Type B pancreatic cell (in vitro differentiated cells): Measurements from ENCODE around the gene ADRA2B. TPM values are rescaled to one million over a fixed set of nuclear protein-coding genes. Genes with fewer than 3 reads are reported as not detected.

ENCODE experiments used
- DNase-seq: peaks from one replicate; pipeline ENCODE4 v3.0.0; 2021; ENCODE audit warnings: mixed read lengths; ENCODE audit not compliant: unreplicated experiment; ENCODE audit errors: extremely low spot score
- H3K27ac Mint-ChIP-seq: 2 replicates; pipeline ENCODE4 v1.8.0; 2021; ENCODE audit warnings: mild to moderate bottlenecking, mixed read lengths
- H3K27me3 Mint-ChIP-seq: 2 replicates; pipeline ENCODE4 v1.8.0; 2021; ENCODE audit warnings: mixed read lengths
- H3K36me3 Mint-ChIP-seq: 2 replicates; pipeline ENCODE4 v1.8.0; 2021; ENCODE audit warnings: mixed read lengths
- H3K4me1 Mint-ChIP-seq: one replicate; pipeline ENCODE4 v1.8.0; 2021; ENCODE audit warnings: mixed read lengths; ENCODE audit not compliant: unreplicated experiment
- H3K4me3 Mint-ChIP-seq: 2 replicates; pipeline ENCODE4 v1.8.0; 2021; ENCODE audit warnings: mild to moderate bottlenecking, mixed read lengths
- H3K9me3 Mint-ChIP-seq: 2 replicates; pipeline ENCODE4 v1.8.0; 2021; ENCODE audit warnings: mixed read lengths
- total RNA-seq: library from RNA; stranded (reverse); gene quantifications from 2 replicates; pipeline ENCODE4 v1.2.1, GENCODE V29; 2021; ENCODE audit warnings: low replicate concordance
- TF ChIP-seq, protein P1 (sequence below): fragments of 200-600 bp; sonication (generic); conservative IDR thresholded peaks from 2 replicates; pipeline ENCODE4 v1.5.0; 2021; ENCODE audit warnings: antibody characterized with exemption, mild to moderate bottlenecking

The ADRA2B gene
- total RNA-seq, 1 donor from 2014 or later, result 2.4 TPM

DNA sequence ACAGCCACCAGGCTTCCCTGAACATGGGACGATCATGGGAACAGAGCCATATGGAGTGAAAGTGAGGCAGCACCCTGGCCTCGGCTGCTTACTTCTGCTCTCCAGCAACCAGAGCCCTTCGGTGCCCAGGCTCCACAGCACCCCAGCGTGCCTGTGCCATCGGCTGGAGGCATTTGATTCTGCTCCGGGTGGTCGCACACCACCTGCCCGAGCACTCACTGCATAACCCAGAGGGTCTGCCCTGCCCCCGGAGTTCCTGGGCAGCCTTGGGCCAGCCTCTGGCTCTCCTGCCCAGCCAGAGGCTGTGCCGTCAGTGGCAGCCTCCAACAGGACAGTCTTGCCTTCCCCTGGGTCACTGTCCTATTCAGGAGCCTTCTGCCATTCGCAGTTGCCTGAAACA is 18.1 kb upstream of the ADRA2B start:
- H3K4me3 Mint-ChIP-seq, result no peak overlapping the region
- no peaks in the 10 kb centered on the region for H3K36me3 Mint-ChIP-seq
- H3K9me3 Mint-ChIP-seq, result no peaks in the 10 kb centered on the region
- no peak overlapping the region for H3K27ac Mint-ChIP-seq
- no peaks in the 10 kb centered on the region for H3K4me1 Mint-ChIP-seq
- TF ChIP-seq, protein P1, sequence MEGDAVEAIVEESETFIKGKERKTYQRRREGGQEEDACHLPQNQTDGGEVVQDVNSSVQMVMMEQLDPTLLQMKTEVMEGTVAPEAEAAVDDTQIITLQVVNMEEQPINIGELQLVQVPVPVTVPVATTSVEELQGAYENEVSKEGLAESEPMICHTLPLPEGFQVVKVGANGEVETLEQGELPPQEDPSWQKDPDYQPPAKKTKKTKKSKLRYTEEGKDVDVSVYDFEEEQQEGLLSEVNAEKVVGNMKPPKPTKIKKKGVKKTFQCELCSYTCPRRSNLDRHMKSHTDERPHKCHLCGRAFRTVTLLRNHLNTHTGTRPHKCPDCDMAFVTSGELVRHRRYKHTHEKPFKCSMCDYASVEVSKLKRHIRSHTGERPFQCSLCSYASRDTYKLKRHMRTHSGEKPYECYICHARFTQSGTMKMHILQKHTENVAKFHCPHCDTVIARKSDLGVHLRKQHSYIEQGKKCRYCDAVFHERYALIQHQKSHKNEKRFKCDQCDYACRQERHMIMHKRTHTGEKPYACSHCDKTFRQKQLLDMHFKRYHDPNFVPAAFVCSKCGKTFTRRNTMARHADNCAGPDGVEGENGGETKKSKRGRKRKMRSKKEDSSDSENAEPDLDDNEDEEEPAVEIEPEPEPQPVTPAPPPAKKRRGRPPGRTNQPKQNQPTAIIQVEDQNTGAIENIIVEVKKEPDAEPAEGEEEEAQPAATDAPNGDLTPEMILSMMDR, result no peak
- peaks cover 27% of the 10 kb centered on the region for H3K27me3 Mint-ChIP-seq
- DNase-seq, result no peak

GRCh38 chr2:96131813-96132745 is 15.7 kb upstream of the ADRA2B start:
- no peaks in the 10 kb centered on the region for H3K4me1 Mint-ChIP-seq
- no peak overlapping the region for H3K27ac Mint-ChIP-seq
- H3K9me3 Mint-ChIP-seq, result no peaks in the 10 kb centered on the region
- no peak for DNase-seq
- H3K27me3 Mint-ChIP-seq, result peaks cover 27% of the 10 kb centered on the region
- H3K4me3 Mint-ChIP-seq, result no peak overlapping the region
- H3K36me3 Mint-ChIP-seq, result no peaks in the 10 kb centered on the region
- TF ChIP-seq, protein P1, result no peak

GRCh38 chr2:96131152-96131812 is 14.9 kb upstream of the ADRA2B start:
- Mint-ChIP-seq H3K9me3 (no peaks in the 10 kb centered on the region), H3K4me1 (no peaks in the 10 kb centered on the region), H3K27ac (no peak overlapping the region)

GRCh38 chr2:96130483-96130882 is 14.1 kb upstream of the ADRA2B start:
- peaks cover 36% of the 10 kb centered on the region for H3K27me3 Mint-ChIP-seq
- no peaks in the 10 kb centered on the region for H3K4me1 Mint-ChIP-seq

More at GRCh38 chr2:96131152-96131812, 14.9 kb upstream of the ADRA2B start:
- Mint-ChIP-seq H3K4me3 (no peak overlapping the region), H3K36me3 (no peaks in the 10 kb centered on the region), H3K27me3 (peaks cover 31% of the 10 kb centered on the region)
- no peak for DNase-seq
- TF ChIP-seq, protein P1, result no peak

DNA sequence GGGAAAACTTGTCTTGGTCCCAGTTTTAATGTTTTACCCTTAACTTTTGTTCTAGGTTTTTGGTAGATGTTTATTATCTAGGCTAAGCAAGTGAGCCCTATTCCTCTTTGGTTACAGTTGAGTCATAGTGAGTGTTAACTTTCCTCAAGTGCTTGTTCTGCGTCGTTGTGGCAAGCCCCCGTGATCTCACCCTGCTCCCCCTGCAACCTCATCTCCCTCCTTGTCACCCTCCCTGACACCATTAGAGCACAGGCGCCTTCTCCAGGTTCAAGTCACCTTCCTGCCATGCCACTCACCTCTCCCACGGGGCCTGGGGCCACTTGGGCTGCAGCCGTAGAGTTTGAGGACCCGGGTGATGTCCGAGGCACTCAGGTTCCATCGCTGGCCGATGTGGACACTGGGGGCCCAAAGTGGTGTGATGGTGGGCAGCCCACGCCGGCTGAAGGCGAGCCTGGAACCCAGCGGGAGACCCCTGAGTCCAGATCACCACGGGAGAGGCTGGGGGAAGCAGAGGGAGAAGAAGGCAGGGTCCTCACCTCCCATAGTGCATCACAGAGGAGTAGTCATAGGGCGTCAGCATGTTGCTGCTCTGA is 13.3 kb upstream of the ADRA2B start:
- TF ChIP-seq, protein P1, result no peak
- no peak for DNase-seq
- Mint-ChIP-seq H3K27ac (no peak overlapping the region), H3K4me1 (no peaks in the 10 kb centered on the region), H3K9me3 (no peaks in the 10 kb centered on the region), H3K36me3 (no peaks in the 10 kb centered on the region), H3K27me3 (peaks cover 39% of the 10 kb centered on the region), H3K4me3 (no peak overlapping the region)

More at GRCh38 chr2:96130483-96130882, 14.1 kb upstream of the ADRA2B start:
- no peaks in the 10 kb centered on the region for H3K36me3 Mint-ChIP-seq
- TF ChIP-seq, protein P1, result no peak
- no peak overlapping the region for H3K27ac Mint-ChIP-seq
- no peak for DNase-seq
- no peaks in the 10 kb centered on the region for H3K9me3 Mint-ChIP-seq
- no peak overlapping the region for H3K4me3 Mint-ChIP-seq
